GM18951 (cell line): Measurements from ENCODE around the gene TRIM24.

ENCODE experiments used
- POLR2A ChIP-seq: IDR thresholded peaks from 4 replicates; pipeline ENCODE4 v1.6.1; 2011; ENCODE audit warnings: mild to moderate bottlenecking; ENCODE audit not compliant: insufficient read length, insufficient read depth; ENCODE audit errors: extremely low read depth
- in situ Hi-C: fragments of 300-500 bp; cut with MboI; formaldehyde crosslinking; loops from one replicate; pipeline ENCODE4 v1.12.0; 2022; ENCODE audit warnings: low sequenced_read_pairs, mixed read lengths, inconsistent platforms; ENCODE audit not compliant: unreplicated experiment

The TRIM24 gene

DNA sequence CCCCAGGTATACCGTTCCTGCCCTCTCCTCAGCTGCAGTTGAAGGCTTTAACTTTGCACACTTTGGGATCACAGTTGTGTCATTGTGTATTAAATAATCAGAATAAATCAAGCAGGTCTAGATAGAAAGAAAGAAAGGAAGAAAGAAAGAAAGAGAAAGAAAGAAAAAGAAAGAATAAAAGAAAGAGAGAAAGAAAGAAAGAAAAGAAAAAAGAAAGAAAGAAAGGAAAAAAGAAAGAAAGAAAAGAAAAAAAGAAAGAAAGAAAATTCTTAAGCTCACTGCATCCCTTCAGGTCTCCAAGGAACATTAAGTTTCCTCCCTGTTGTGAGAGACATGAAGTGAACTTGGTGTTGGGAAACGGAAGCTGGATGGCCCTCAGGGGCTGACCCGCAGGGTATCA is 17.2 kb upstream of the TRIM24 start:
- in situ Hi-C loops, result loop anchor here (25.0 kb wide), 1 partner anchor 281 kb away; no protein-coding TSS in a partner anchor
- TF ChIP-seq POLR2A, result no peak

GRCh38 chr7:138449580-138449979 is 10.5 kb upstream of the TRIM24 start:
- TF ChIP-seq POLR2A, result no peak
- in situ Hi-C loops, result loop anchor here (25.0 kb wide), 1 partner anchor 287 kb away; no protein-coding TSS in a partner anchor

DNA sequence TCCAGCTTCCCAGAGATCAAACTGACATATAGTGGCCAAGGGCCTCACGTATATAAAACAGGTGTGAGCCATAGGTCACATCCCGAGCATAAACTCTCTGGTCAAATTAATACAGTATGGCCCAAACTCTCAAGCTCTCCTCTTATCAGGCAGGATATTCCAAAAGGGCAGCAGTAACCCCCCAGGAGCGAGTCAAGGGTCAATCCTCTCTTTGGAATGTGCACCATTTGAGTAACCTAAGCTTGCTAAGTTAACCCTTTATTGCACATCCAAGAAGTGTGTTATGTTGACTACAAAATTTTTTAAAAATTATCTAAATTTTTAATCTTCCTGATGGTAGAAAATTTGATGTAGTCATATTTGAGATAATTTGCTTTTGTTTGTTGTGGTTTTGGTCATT is 4.5 kb upstream of the TRIM24 start:
- no peak for TF ChIP-seq POLR2A
- in situ Hi-C loops, result loop anchor here (25.0 kb wide), 1 partner anchor 282 kb away; no protein-coding TSS in a partner anchor

DNA sequence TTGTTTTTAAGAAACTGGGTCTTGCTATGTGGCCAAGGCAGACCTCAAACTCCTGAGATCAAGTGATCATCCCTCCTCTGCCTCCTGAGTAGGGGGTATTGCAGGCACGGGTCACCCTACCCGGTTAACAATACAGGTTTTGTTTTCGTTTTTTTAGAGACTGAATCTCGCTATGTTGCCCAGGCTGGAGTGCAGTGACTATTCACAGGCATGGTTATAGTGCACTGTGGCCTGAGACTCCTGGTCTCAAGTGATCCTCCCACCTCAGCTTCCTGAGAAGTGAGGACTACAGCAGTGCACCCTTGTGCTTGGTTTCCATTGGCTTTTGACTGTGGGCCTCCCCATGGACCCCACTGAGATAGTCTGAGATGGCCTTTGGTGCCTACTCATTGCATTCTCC is 3.8 kb upstream of the TRIM24 start:
- TF ChIP-seq POLR2A, result no peak
- in situ Hi-C loops, result loop anchor here (25.0 kb wide), 1 partner anchor 281 kb away; no protein-coding TSS in a partner anchor

DNA sequence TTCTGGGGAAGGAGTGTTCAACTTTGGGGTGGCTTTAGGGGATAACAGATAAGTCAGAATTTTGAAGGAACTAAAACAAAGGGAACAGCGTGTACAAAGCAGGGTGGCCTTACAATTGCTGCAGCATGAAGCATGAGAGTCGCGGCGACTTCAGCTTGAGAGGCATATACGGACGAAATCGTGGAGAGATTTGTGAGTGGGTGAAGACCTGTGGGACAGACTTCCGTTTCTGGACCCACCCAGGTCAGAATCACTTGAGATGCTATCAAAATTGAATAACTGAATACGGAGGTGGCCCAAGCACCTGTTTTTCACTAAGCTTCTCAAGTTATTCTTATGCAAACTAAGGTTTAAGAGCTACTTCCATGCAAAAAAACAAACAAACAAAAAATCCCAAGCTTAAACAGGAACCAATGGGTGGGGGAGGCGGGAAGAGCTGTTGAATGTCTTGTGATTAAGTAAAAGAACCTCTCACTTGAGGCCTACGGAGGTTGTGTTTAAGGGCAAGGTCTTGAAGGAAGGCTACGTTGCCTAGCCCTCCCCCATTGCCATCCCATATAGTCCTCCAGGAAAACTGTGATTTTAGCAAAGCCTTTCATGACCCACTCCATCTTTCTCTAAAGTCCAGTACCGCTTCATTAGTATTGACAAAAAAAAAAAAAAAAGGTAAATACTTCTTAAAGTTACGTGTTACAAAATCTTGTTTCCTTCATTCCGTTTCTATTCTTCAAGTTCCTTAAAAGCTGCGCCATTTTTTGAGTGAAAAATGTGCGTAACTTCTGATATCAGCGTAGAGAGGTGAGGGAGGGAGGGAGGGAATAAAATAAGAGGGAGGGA is 1.3 kb upstream of the TRIM24 start:
- TF ChIP-seq POLR2A, result no peak
- in situ Hi-C loops, result loop anchor here (25.0 kb wide), 1 partner anchor 279 kb away; no protein-coding TSS in a partner anchor

DNA sequence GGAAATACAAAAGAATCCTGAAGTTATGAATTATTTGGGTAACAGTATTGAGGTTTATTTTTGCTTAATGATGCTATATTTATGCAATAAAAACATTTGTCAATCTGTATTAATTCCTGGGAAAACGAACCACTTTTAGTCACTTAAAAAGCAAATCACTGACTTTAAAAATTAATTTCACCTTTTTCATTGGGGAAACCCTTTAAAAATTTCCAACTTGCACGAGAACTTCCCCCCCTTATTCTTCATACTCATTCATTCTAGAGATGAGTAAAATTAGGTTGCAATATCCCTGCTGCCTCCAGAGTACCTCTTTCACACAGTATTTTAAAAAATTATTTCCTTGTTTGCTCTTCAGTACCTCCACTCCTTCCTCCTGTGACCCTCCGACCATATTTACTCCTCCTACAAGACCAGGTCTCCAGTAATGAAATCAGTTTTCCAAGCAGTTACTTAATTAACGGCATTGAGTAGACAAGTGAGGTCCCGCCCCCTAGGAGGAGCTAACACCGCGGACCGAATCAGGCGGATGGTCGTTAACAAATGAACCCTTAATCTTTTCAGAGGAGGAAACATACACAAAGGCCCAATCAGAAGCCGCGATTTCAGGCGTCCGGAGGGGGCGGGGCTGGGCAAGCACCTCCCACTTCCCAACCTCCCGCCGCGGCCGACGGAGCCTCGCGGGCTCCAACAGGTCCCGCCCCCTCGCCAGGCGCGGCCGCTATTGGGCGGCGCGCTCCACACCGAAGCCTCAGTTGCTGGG is 465 bp upstream of the TRIM24 start:
- in situ Hi-C loops, result loop anchor here (25.0 kb wide), 1 partner anchor 278 kb away; no protein-coding TSS in a partner anchor
- no peak for TF ChIP-seq POLR2A

GRCh38 chr7:138460649-138461607 is 869 bp downstream of the TRIM24 start:
- in situ Hi-C loops, result loop anchor here (25.0 kb wide), 1 partner anchor 276 kb away; no protein-coding TSS in a partner anchor
- TF ChIP-seq POLR2A, result no peak

DNA sequence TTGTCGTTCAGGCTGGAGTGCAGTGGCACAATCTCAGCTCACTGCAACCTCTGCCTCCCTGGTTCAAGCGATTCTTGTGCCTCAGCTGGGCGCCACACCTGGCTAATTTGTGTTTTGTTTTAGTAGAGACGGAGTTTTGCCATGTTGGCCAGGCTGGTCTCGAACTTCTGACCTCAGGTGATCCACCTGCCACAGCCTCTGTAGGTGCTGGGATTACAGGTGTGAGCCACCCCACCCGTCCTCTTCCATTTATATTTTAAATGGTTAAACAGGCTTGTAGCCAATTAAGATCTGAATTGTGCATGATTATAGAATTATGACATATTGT is 3.2 kb downstream of the TRIM24 start:
- in situ Hi-C loops, result loop anchor here (25.0 kb wide), 1 partner anchor 274 kb away; no protein-coding TSS in a partner anchor

DNA sequence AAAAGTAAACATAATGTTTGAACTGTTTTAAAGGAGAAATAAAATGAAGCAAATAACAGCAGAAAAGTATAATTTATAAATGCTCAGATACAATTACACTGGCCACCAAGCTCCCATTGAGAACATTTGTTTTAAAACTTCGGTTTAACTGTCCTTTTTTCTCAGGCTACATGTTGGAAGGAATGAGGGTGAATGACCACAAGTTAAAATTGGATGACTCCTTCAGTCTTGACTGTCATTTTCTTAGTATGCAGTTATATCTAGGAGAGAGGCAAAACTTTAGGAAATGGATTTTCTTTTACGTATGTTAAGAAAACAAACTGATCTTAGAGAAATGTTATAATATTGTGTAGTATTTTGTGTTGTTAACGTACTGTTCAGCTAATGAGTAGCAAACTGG is 5.0 kb downstream of the TRIM24 start:
- in situ Hi-C loops, result loop anchor here (25.0 kb wide), 1 partner anchor 272 kb away; no protein-coding TSS in a partner anchor
- no peak for TF ChIP-seq POLR2A

DNA sequence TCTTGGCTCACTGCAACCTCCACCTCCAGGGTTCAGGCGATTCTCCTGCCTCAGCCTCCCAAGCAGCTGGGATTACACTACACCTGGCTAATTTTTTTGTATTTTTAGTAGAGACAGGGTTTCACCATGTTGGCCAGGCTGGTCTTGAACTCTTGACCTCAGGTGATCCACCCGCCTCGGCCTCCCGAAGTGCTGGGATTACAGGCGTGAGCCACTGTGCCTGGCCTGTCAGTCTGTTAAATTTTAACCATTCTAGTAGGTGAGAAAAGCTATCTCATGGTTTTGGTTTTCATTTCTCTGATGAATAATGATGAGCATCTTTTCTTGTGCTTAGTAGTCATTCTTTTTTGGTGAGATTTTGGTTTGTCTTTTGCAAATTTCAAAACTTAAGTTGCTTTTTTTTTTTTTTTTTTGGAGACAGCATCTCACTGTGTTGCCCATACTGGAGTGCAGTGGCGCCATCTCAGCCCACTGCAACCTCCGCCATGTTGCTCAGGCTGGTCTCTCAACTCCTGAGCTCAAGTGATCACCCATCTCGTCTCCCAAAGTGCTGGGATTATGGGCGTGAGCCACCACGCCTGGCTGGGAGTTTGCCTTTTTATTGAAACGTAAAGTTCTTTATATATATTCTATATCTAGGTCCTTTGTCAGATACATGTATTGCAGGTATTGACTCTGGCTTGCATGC is 6.2 kb downstream of the TRIM24 start:
- in situ Hi-C loops, result loop anchor here (25.0 kb wide), 1 partner anchor 271 kb away; no protein-coding TSS in a partner anchor

GRCh38 chr7:138468244-138469123 is 8.4 kb downstream of the TRIM24 start:
- in situ Hi-C loops, result loop anchor here (25.0 kb wide), 1 partner anchor 269 kb away; no protein-coding TSS in a partner anchor
- TF ChIP-seq POLR2A, result no peak
